ENCODE measurements around the gene FCGBP.
"Not testable (repeated sequence)": the region's sequence is repeated elsewhere in the genome, so short reads cannot be mapped to it uniquely, and the experiment has no call there.

FCGBP gene

DNA sequence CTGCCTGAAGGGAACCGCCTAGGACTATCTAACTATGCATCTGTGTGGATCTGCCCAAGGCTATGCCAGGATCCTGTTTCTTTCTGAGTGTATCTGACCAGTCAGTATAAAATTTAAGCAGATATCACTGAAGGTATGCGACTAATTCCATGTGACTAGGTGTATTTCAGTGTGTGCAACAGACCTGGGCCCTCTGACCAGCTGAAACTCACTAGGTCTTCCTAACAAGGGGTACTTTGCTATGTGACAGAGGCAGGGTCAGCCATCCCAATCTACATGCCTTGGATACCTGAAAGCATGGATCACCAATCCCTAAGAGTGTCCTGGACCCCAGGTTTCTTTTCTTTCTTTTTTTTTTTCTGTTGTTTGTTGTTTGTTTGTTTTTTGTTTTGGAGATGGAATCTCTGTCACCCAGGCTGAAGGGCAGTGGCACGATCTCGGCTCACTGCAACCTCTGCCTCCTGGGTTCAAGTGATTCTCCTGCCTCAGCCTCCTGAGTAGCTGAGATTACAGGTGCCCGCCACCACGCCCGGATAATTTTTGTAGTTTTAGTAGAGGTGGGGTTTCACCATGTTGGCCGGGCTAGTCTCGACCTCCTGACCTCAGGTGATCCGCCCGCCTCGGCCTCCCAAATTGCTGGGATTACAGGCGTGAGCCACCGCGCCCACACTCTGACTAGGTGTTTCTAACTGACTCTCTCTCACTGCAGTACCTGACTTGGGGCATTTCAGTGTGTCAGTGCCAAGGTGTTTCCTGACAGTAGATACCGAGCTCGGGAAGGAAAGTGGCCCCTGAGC is 43.5 kb downstream of the FCGBP start:
- DNase-seq (ENCODE audit: low read depth) = no peak
- TF ChIP-seq, protein P1, sequence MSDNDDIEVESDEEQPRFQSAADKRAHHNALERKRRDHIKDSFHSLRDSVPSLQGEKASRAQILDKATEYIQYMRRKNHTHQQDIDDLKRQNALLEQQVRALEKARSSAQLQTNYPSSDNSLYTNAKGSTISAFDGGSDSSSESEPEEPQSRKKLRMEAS (IDR thresholded peaks at IDR 0.05; ENCODE audit: low read depth, low read length) = no peak
- TF ChIP-seq MYC (IDR thresholded peaks at IDR 0.05; ENCODE audit: low read depth, low read length) (no peak), POLR2A (IDR thresholded peaks at IDR 0.05; ENCODE audit: extremely low read depth, insufficient read length) (no peak)
- TF ChIP-seq, protein P2, sequence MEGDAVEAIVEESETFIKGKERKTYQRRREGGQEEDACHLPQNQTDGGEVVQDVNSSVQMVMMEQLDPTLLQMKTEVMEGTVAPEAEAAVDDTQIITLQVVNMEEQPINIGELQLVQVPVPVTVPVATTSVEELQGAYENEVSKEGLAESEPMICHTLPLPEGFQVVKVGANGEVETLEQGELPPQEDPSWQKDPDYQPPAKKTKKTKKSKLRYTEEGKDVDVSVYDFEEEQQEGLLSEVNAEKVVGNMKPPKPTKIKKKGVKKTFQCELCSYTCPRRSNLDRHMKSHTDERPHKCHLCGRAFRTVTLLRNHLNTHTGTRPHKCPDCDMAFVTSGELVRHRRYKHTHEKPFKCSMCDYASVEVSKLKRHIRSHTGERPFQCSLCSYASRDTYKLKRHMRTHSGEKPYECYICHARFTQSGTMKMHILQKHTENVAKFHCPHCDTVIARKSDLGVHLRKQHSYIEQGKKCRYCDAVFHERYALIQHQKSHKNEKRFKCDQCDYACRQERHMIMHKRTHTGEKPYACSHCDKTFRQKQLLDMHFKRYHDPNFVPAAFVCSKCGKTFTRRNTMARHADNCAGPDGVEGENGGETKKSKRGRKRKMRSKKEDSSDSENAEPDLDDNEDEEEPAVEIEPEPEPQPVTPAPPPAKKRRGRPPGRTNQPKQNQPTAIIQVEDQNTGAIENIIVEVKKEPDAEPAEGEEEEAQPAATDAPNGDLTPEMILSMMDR (IDR thresholded peaks at IDR 0.05; ENCODE audit: low read depth, low read length) = no peak
- H3K4me3 ChIP-seq (ENCODE audit: low read depth, low read length) = no peak overlapping the region

DNA sequence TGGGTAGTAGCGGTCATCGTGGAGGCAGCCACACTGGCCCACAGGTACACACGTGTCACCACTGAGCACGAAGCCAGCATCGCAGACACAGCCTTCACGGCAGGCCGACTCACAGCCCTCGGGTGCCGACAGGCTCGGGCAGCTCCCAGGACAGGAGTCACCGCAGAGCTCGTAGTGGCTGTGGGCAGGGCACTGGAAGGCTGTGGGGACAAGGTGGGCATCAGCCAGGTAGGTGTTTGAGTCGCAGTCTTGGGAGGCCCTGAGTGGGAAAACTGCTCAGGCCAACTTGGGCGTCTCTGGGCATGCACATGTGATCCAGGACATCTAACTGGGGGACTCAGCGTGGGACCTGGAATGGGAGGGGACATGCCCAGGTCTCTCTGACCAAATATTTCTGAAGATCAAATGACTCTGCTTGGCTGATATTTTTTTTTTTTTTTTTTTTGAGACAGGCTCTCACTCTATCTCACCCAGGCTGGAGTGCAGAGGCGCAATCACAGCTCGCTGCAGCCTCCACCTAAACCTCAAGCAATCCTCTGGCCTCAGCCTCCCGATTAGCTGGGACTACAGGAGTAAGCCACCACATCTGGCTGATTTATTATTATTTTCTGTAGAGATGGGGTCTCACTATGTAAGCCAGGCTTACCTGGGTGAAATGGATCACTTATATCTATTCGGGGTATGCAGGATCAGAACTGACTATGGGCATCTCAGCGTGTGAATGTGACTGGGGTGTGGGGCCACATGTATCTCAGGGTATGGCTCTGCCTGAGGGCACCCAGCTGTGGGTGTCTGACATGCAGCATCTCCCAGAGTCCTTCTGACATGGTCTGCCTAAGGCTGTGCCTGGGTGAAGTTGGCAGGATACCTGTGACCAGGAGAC is 44.3 kb downstream of the FCGBP start:
- not testable (repeated sequence) for DNase-seq (ENCODE audit: low read depth); H3K4me3 ChIP-seq (ENCODE audit: low read depth, low read length)

DNA sequence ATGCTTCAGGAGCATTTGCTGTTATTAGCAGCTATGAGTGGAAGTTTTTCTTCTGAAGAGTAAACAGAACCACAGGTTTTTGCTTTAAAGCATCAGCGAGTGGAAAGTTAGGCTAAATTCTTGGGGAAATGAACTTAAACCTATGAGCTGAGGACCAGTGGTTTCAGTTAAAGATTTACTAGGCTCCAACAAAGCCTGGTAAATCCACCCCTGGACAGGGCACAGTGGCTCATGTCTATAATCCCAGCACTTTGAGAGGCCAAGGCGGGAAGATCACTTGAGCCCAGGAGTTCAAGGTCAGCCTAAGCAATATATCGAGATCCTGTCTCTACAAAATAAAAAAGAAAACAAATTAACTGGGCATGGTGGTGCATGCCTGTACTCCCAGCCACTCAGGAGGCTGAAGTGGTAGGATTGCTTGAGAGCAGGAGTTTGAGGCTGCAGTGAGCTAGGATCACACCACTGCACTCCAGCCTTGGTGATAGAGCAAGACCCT is 46.9 kb downstream of the FCGBP start:
- DNase-seq (ENCODE audit: low read depth) = not testable (repeated sequence)

DNA sequence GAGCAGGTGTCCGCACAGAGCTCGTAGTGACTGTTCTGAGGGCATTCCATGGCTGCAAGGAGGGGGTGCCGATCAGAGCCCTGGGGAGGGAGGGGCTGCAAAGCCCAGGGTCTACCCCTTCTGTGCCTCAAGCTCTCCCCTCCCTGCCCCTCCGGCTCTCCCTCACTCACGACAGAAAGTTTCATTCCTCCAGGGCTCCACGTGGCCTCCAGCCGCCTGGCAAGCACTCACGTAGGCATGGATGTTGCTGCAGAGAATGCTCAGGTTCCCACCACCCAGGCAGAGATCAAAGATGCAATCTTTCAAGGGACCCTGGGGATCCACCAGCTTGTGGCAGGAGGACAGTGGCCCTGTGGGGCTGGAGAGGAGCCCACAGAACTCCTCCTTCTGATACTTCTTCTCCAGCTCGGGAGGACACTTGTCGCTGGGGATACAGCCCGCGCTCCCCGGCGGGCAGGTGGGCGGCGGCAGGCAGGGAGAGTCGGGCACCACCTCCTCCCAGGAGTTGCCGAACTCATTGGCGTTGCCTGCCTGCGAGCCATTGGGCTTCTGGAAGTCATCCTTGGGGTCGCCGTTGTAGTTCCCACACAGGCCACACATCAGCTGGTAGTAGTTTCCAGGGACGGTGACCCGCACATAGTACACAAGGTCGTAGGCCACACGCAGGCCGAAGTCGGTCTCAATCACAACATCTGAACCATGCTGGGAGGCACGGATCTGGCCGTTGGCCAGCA is 48.4 kb downstream of the FCGBP start:
- DNase-seq (ENCODE audit: low read depth); H3K4me3 ChIP-seq (ENCODE audit: low read depth, low read length): not testable (repeated sequence)

More for the DNA sequence above, 46.9 kb downstream of the FCGBP start:
- H3K4me3 ChIP-seq (ENCODE audit: low read depth, low read length) = not testable (repeated sequence)

DNA sequence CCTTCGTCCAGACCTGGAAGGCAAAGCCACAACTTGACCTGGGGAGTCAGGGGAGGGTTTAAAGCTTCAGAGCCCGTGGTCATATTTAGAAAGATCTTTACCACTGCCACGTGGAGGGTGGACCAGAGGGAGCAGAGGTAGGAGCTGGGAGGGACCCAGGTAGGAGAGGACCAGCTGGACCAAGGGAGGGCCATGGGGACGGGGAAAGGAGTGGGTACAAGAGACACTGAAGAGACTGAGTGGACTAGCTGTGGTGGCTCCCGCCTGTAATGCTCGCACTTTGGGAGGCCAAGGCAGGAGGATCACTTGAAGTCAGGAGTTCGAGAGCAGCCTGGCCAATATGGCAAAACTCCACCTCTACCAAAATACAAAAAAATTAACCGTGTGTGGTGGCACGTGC is 49.7 kb downstream of the FCGBP start:
- DNase-seq (ENCODE audit: low read depth); H3K4me3 ChIP-seq (ENCODE audit: low read depth, low read length): not testable (repeated sequence)
